GM12872 (cell line): Measurements from ENCODE around the gene SYNE2.

Source experiments
- CTCF ChIP-seq: IDR thresholded peaks from 3 replicates; pipeline ENCODE4 v1.5.1; 2011; ENCODE audit warnings: low read depth, mild to moderate bottlenecking, low read length, moderate library complexity; ENCODE audit not compliant: insufficient read depth

Gene SYNE2

GRCh38 chr14:63928744-63929174 is 76.0 kb downstream of the SYNE2 start:
- no peak for TF ChIP-seq CTCF

- TF ChIP-seq CTCF = no peak
Observed at GRCh38 chr14:63933110-63933509, 80.3 kb downstream of the SYNE2 start.

GRCh38 chr14:63933711-63934110 is 80.9 kb downstream of the SYNE2 start:
- no peak for TF ChIP-seq CTCF

- TF ChIP-seq CTCF = no peak
Observed at GRCh38 chr14:63938198-63939005, 85.6 kb downstream of the SYNE2 start.

DNA sequence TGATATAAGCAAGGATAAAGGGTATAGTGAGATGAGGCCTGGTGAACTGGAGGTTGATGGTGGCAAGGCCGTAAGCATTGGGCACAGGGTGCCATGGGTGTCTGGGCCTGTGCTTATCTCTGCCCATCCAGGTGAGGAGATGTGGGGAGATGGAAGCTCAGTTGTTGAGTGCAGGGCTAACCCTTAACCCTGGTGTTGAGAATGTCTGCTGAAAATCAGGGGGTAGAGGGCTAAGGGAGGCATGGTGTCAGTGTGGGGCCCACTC is 86.1 kb downstream of the SYNE2 start:
- TF ChIP-seq CTCF = no peak

DNA sequence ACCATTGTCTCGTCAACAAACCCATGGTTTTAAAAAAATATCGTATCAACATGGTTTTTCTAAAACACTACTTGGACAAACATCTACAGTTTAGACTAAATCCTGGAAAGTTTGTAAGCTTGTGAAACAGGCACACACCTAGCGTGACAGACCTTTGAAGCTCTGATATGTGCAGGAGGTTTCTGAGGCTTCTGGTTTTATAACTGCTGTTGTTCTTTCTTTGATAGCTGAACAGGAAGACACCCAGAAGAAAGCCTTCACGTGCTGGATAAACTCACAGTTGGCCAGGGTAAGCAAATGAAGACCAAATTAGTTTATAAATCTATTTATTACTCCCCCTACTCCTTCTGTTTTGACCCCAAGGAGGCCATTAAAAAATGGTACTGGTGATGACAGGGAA is 87.6 kb downstream of the SYNE2 start:
- no peak for TF ChIP-seq CTCF

- no peak for TF ChIP-seq CTCF
Observed at GRCh38 chr14:63941023-63941422, 88.2 kb downstream of the SYNE2 start.
